Vagina (tissue), 2 donors: Measurements from ENCODE around the gene RFTN2.
"Not testable (repeated sequence)": the region's sequence is repeated elsewhere in the genome, so short reads cannot be mapped to it uniquely, and the experiment has no call there.

Experiments used
- CTCF ChIP-seq, 3 experiments: fragments of 450-650 bp in 2 of 3; fragments of 200-600 bp in 1 of 3; sonication (generic) in 1 of 3; IDR thresholded peaks; one replicate each; pipeline ENCODE4 v1.5.1; 2017 to 2019; ENCODE audit warnings: antibody characterized with exemption in 3 of 3, mild to moderate bottlenecking in 2 of 3, moderate library complexity in 2 of 3
- POLR2A ChIP-seq, 2 donors: fragments of 450-650 bp; IDR thresholded peaks; one replicate each; pipeline ENCODE4 v1.6.1; 2017; ENCODE audit warnings: antibody characterized with exemption in 2 of 2, mild to moderate bottlenecking in 2 of 2, moderate library complexity in 2 of 2
- POLR2AphosphoS5 ChIP-seq, 2 donors: sonication (generic); formaldehyde crosslinking; IDR thresholded peaks; one replicate each; pipeline ENCODE4 v1.9.0; 2017; ENCODE audit warnings: antibody characterized with exemption in 2 of 2, mild to moderate bottlenecking in 2 of 2, low read depth in 1 of 2; ENCODE audit not compliant: insufficient read depth in 1 of 2

- TF ChIP-seq CTCF (IDR thresholded peaks at IDR 0.05); POLR2A (IDR thresholded peaks at IDR 0.05); POLR2AphosphoS5 (IDR thresholded peaks at IDR 0.05; ENCODE audit: insufficient read depth in 1 of 2, low read depth in 1 of 2): not testable (repeated sequence)
Observed at GRCh38 chr2:197699724-197700123, 24.3 kb upstream of the RFTN2 start.
